IMR-90 (cell line): Measurements from ENCODE around the gene SPAG7. TPM values are rescaled to one million over a fixed set of nuclear protein-coding genes. Genes with fewer than 3 reads are reported as not detected.

Experiments
- ATAC-seq: fragments of 200-7000 bp; cut with Tn5 transposase; 2 replicates; pipeline ENCODE4 v1.9.1; 2020; ENCODE audit warnings: low read depth, mild to moderate bottlenecking, moderate library complexity
- BruUV-seq: library from RNA; stranded (reverse); fragments of 400-500 nt; replicated peaks from 2 replicates; lab custom pipeline; 2021; lab: Mats Ljungman, UMichigan
- CTCF ChIA-PET: fragments of 300-600 bp; formaldehyde crosslinking; extraction: SDS; loops from one replicate; lab custom pipeline; 2021; ENCODE audit warnings: antibody characterized with exemption; lab: Yijun Ruan, JAX
- POLR2A ChIA-PET: fragments of 300-600 bp; sonication (Branson Sonifier 250); formaldehyde crosslinking; loops from one replicate; lab custom pipeline; 2022; ENCODE audit warnings: antibody characterized with exemption; ENCODE audit not compliant: unreplicated experiment; lab: Charles Lee
- DNase-seq: peaks from one replicate; pipeline ENCODE4 v3.0.0; 2013
- H2AFZ ChIP-seq: replicated peaks from 2 replicates; pipeline ENCODE3; 2013; ENCODE audit warnings: low read length, mild to moderate bottlenecking; ENCODE audit not compliant: poor library complexity
- H2AK5ac ChIP-seq: 2 replicates; pipeline ENCODE4 v1.6.1; 2013; ENCODE audit warnings: low read depth, low read length, inconsistent platforms
- H2AK9ac ChIP-seq: replicated peaks from 2 replicates; pipeline ENCODE3; 2013; ENCODE audit warnings: mild to moderate bottlenecking, low read depth, low read length, moderate library complexity; ENCODE audit not compliant: poor library complexity
- H2BK120ac ChIP-seq: 2 replicates; pipeline ENCODE4 v1.6.1; 2013; ENCODE audit warnings: low read depth, low read length, inconsistent platforms
- H2BK15ac ChIP-seq: 3 replicates; pipeline ENCODE4 v1.6.1; 2013; ENCODE audit warnings: low read depth, low read length, inconsistent platforms
- H2BK20ac ChIP-seq: 2 replicates; pipeline ENCODE4 v1.6.1; 2013; ENCODE audit warnings: low read depth, mild to moderate bottlenecking, inconsistent platforms, low read length, moderate library complexity
- H2BK5ac ChIP-seq: 2 replicates; pipeline ENCODE4 v1.6.1; 2013; ENCODE audit warnings: mild to moderate bottlenecking, low read depth, low read length, inconsistent platforms; ENCODE audit not compliant: poor library complexity, severe bottlenecking
- H3K14ac ChIP-seq: replicated peaks from 2 replicates; pipeline ENCODE4 v1.6.1; 2013; ENCODE audit warnings: low read depth, low read length, inconsistent platforms
- H3K18ac ChIP-seq: 2 replicates; pipeline ENCODE4 v1.6.1; 2013; ENCODE audit warnings: low read depth, low read length, control low read depth
- H3K23ac ChIP-seq: 2 replicates; pipeline ENCODE4 v1.6.1; 2013; ENCODE audit warnings: low read depth, low read length, inconsistent platforms
- H3K27ac ChIP-seq: 2 replicates; pipeline ENCODE4 v1.5.1; 2013; ENCODE audit warnings: mild to moderate bottlenecking, control low read depth, low read length; ENCODE audit not compliant: insufficient read depth
- H3K27me3 ChIP-seq: 2 replicates; pipeline ENCODE4 v1.6.1; 2013; ENCODE audit warnings: low read length; ENCODE audit not compliant: control insufficient read depth, insufficient read depth
- H3K36me3 ChIP-seq: 2 replicates; pipeline ENCODE4 v1.6.1; 2013; ENCODE audit warnings: low read length, mixed read lengths; ENCODE audit not compliant: control insufficient read depth, insufficient read depth
- H3K4ac ChIP-seq: 2 replicates; pipeline ENCODE4 v1.6.1; 2013; ENCODE audit warnings: low read depth, low read length, inconsistent platforms
- H3K4me1 ChIP-seq: 2 replicates; pipeline ENCODE4 v1.6.1; 2013; ENCODE audit warnings: low read length, mixed read lengths; ENCODE audit not compliant: control insufficient read depth, insufficient read depth
- H3K4me2 ChIP-seq: 2 replicates; pipeline ENCODE4 v1.6.1; 2013; ENCODE audit warnings: low read depth, mild to moderate bottlenecking, control low read depth, low read length, moderate library complexity
- H3K4me3 ChIP-seq: 2 replicates; pipeline ENCODE4 v1.5.1; 2013; ENCODE audit warnings: low read depth, mild to moderate bottlenecking, control low read depth, low read length, moderate library complexity; ENCODE audit not compliant: insufficient read depth
- H3K56ac ChIP-seq: 2 replicates; pipeline ENCODE4 v1.6.1; 2013; ENCODE audit warnings: low read length, inconsistent platforms; ENCODE audit not compliant: insufficient read depth; ENCODE audit errors: extremely low read depth
- H3K79me1 ChIP-seq, 2 experiments: 2 replicates each; pipeline ENCODE4 v1.6.1; 2013; ENCODE audit warnings: low read length in 2 of 2, inconsistent platforms in 1 of 2, low read depth in 1 of 2
- H3K9ac ChIP-seq: 2 replicates; pipeline ENCODE4 v1.6.1; 2013; ENCODE audit warnings: low read depth, low read length, control low read depth
- H3K9me1 ChIP-seq: 2 replicates; pipeline ENCODE4 v1.6.1; 2013; ENCODE audit warnings: low read length, inconsistent platforms; ENCODE audit not compliant: insufficient read depth
- H3K9me3 ChIP-seq: 2 replicates; pipeline ENCODE4 v1.6.1; 2013; ENCODE audit warnings: low read length; ENCODE audit not compliant: control insufficient read depth, insufficient read depth
- H4K20me1 ChIP-seq: 2 replicates; pipeline ENCODE4 v1.6.1; 2013; ENCODE audit warnings: low read length, inconsistent platforms; ENCODE audit not compliant: insufficient read depth
- H4K5ac ChIP-seq: 2 replicates; pipeline ENCODE4 v1.6.1; 2013; ENCODE audit warnings: mild to moderate bottlenecking, low read depth, low read length, control low read depth
- H4K8ac ChIP-seq, 2 experiments: 2 replicates each; pipeline ENCODE4 v1.6.1; 2013; ENCODE audit warnings: low read depth in 2 of 2, low read length in 2 of 2, control low read depth in 1 of 2, inconsistent platforms in 1 of 2
- H4K91ac ChIP-seq: 2 replicates; pipeline ENCODE4 v1.6.1; 2013; ENCODE audit warnings: low read depth, low read length, inconsistent platforms; ENCODE audit not compliant: insufficient read depth
- BHLHE40 ChIP-seq: fragments of 150-350 bp; IDR thresholded peaks from 2 replicates; pipeline ENCODE4 v1.6.1; 2016; ENCODE audit warnings: mild to moderate bottlenecking, low read depth, low read length
- CEBPB ChIP-seq: IDR thresholded peaks from 2 replicates; pipeline ENCODE4 v1.6.1; 2012; ENCODE audit warnings: low read depth, low read length, improper control_type of control experiment
- CHD1 ChIP-seq: IDR thresholded peaks from 2 replicates; pipeline ENCODE4 v1.6.1; 2012; ENCODE audit warnings: low read depth, low read length, improper control_type of control experiment
- CTCF ChIP-seq: conservative IDR thresholded peaks from 2 replicates; pipeline ENCODE4 v1.5.1; 2012; ENCODE audit warnings: mild to moderate bottlenecking, low read depth, low read length, improper control_type of control experiment
- ELK1 ChIP-seq: fragments of 150-350 bp; IDR thresholded peaks from 2 replicates; pipeline ENCODE4 v1.6.1; 2016; ENCODE audit warnings: low read depth, mild to moderate bottlenecking, low read length, moderate library complexity, borderline replicate concordance
- FOS ChIP-seq: fragments of 150-350 bp; IDR thresholded peaks from 2 replicates; pipeline ENCODE4 v1.6.1; 2016; ENCODE audit warnings: low read depth, low read length
- MAFK ChIP-seq: IDR thresholded peaks from 2 replicates; pipeline ENCODE4 v1.6.1; 2012; ENCODE audit warnings: low read depth, low read length, improper control_type of control experiment
- MAZ ChIP-seq: IDR thresholded peaks from 2 replicates; pipeline ENCODE4 v1.6.1; 2012; ENCODE audit warnings: low read depth, mild to moderate bottlenecking, low read length, improper control_type of control experiment, moderate library complexity, borderline replicate concordance
- MXI1 ChIP-seq: IDR thresholded peaks from 2 replicates; pipeline ENCODE4 v1.6.1; 2012; ENCODE audit warnings: low read depth, mild to moderate bottlenecking, low read length, moderate library complexity, borderline replicate concordance
- NFE2L2 ChIP-seq: fragments of 150-350 bp; IDR thresholded peaks from 2 replicates; pipeline ENCODE4 v1.6.1; 2016; ENCODE audit warnings: low read depth, mild to moderate bottlenecking, low read length
- POLR2A ChIP-seq: IDR thresholded peaks from 2 replicates; pipeline ENCODE4 v1.6.1; 2012; ENCODE audit warnings: mild to moderate bottlenecking, low read depth, low read length
- RAD21 ChIP-seq: IDR thresholded peaks from 2 replicates; pipeline ENCODE4 v1.6.1; 2012; ENCODE audit warnings: low read length, improper control_type of control experiment
- RCOR1 ChIP-seq: IDR thresholded peaks from 2 replicates; pipeline ENCODE4 v1.6.1; 2012; ENCODE audit warnings: mild to moderate bottlenecking, low read length, improper control_type of control experiment; ENCODE audit not compliant: insufficient replicate concordance
- RFX5 ChIP-seq: IDR thresholded peaks from 2 replicates; pipeline ENCODE4 v1.8.0; 2012; ENCODE audit warnings: low read depth, mild to moderate bottlenecking, low read length, moderate library complexity
- SMC3 ChIP-seq: fragments of 150-350 bp; IDR thresholded peaks from 2 replicates; pipeline ENCODE4 v1.6.1; 2016; ENCODE audit warnings: low read depth, mild to moderate bottlenecking, antibody characterized with exemption, low read length, moderate library complexity
- USF2 ChIP-seq: fragments of 150-350 bp; IDR thresholded peaks from 2 replicates; pipeline ENCODE4 v1.6.1; 2017; ENCODE audit warnings: mild to moderate bottlenecking, antibody characterized with exemption, low read length, low read depth
- whole genome bisulfite sequencing, 2 experiments: methylation state at CpG; one replicate each; pipeline versions ENCODE4 v1.1.5 to v1.1.7; 2013; ENCODE audit warnings: missing lambda C conversion rate in 2 of 2; ENCODE audit not compliant: insufficient read length in 1 of 2; ENCODE audit errors: extremely low coverage in 2 of 2; 5-methylcytosine and 5-hydroxymethylcytosine counted together
- dilution Hi-C: fragments of 300-500 bp; cut with HindIII; formaldehyde crosslinking; loops from one replicate; pipeline ENCODE4 v1.14.3; 2018; ENCODE audit warnings: low sequenced_read_pairs; ENCODE audit not compliant: unreplicated experiment
- in situ Hi-C: fragments of 300-500 bp; cut with MboI; formaldehyde crosslinking; loops from 3 replicates; pipeline ENCODE4 v1.14.3; 2019; ENCODE audit warnings: low sequenced_read_pairs, inconsistent platforms, mixed read lengths
- intact Hi-C: fragments of 100-400 bp; cut with micrococcal nuclease; formaldehyde crosslinking; loops from 2 replicates; pipeline ENCODE4 v1.10.0; 2022
- polyA plus RNA-seq, 3 experiments: library from polyadenylated mRNA; depleted of rRNA; stranded (reverse); fragments of >200 nt; gene quantifications; 2 replicates each; pipeline ENCODE4 v1.2.3, GENCODE V29; 2012; ENCODE audit warnings: low replicate concordance in 1 of 3
- total RNA-seq: library from RNA; depleted of rRNA; stranded (reverse); fragments of >200 nt; gene quantifications from 2 replicates; pipeline ENCODE4 v1.2.3, GENCODE V29; 2012

Gene SPAG7
- total and polyA plus RNA-seq, 2 of the 4 experiments (the other 2 are of a cell fraction) = 50.2 to 108 TPM

GRCh38 chr17:4972752-4973151 is 5.1 kb upstream of the SPAG7 start:
- no peak overlapping the region for H3K4ac ChIP-seq
- no peak overlapping the region for H2BK15ac ChIP-seq
- no peak overlapping the region for H2BK120ac ChIP-seq
- H2BK20ac ChIP-seq = no peak overlapping the region
- BruUV-seq = no TSS peak
- no peak for ATAC-seq
- peaks cover 42% of the 10 kb centered on the region for H3K36me3 ChIP-seq
- intact Hi-C loops = no loop called here
- dilution Hi-C loops = no loop called here
- no peak overlapping the region for H3K23ac ChIP-seq
- in situ Hi-C loops = no loop called here
- peaks cover 22% of the 10 kb centered on the region for H3K9me1 ChIP-seq
- DNase-seq = no peak
- H3K4me1 ChIP-seq = peaks cover 14% of the 10 kb centered on the region
- no peak overlapping the region for H3K14ac ChIP-seq
- no peak overlapping the region for H2AK9ac ChIP-seq
- H3K27me3 ChIP-seq = no peaks in the 10 kb centered on the region
- no peaks in the 10 kb centered on the region for H3K9me3 ChIP-seq
- no peak overlapping the region for H3K27ac ChIP-seq
- no peak overlapping the region for H3K18ac ChIP-seq
- CTCF ChIA-PET = no interaction called here
- TF ChIP-seq NFE2L2 (no peak), MXI1 (no peak), CEBPB (no peak), FOS (no peak), CTCF (no peak), RAD21 (no peak), POLR2A (no peak), RCOR1 (no peak), BHLHE40 (no peak), CHD1 (no peak), USF2 (no peak), SMC3 (no peak), MAZ (no peak), ELK1 (no peak), RFX5 (no peak), MAFK (no peak)
- H3K79me1 ChIP-seq = peaks cover 10 to 58% of the 10 kb centered on the region in 2 experiments; a peak in 3 of 4 replicates
- no peak overlapping the region for H3K56ac ChIP-seq
- no peak overlapping the region for H3K4me2 ChIP-seq
- H2BK5ac ChIP-seq = no peak overlapping the region
- no peak overlapping the region for H3K9ac ChIP-seq
- peaks cover 6% of the 10 kb centered on the region; the same call in 1 of the 2 replicates for H4K20me1 ChIP-seq
- H2AK5ac ChIP-seq = no peak overlapping the region
- H4K8ac ChIP-seq = no peak overlapping the region
- POLR2A ChIA-PET = no interaction called here
- H2AFZ ChIP-seq = no peak overlapping the region
- no peak overlapping the region for H3K4me3 ChIP-seq
- H4K91ac ChIP-seq = no peak overlapping the region
- 65% methylated on average over 7 of the region's 12 CpGs; no CpG with 5 or more reads in 1 of the 2 experiments for WGBS, 2 experiments
- H4K5ac ChIP-seq = no peak overlapping the region
